Measurements from ENCODE around the gene UGDH.

UGDH gene

DNA sequence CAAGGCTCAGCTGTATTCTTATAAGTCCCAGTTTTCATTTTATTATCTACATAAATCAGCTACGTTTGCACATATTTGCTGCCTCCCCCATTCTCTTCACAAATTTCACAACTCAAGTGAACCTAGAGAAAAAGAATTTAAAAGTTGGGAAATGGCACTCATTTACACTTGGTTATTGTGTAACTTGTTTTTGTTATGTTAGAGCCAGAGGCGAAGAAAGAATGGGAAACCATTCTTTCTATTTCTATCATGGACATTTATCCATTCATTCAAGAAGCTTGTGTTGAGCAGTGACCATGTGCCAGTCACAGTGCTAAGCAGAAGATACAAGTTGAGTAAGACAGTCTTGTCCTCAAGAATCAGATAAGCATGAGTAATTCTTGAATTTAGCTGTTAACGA is 54.8 kb downstream of the UGDH start:
- TF ChIP-seq EZH2 (IDR thresholded peaks at IDR 0.05; ENCODE audit: borderline replicate concordance, low read length) = no peak
- TF ChIP-seq, protein P1, sequence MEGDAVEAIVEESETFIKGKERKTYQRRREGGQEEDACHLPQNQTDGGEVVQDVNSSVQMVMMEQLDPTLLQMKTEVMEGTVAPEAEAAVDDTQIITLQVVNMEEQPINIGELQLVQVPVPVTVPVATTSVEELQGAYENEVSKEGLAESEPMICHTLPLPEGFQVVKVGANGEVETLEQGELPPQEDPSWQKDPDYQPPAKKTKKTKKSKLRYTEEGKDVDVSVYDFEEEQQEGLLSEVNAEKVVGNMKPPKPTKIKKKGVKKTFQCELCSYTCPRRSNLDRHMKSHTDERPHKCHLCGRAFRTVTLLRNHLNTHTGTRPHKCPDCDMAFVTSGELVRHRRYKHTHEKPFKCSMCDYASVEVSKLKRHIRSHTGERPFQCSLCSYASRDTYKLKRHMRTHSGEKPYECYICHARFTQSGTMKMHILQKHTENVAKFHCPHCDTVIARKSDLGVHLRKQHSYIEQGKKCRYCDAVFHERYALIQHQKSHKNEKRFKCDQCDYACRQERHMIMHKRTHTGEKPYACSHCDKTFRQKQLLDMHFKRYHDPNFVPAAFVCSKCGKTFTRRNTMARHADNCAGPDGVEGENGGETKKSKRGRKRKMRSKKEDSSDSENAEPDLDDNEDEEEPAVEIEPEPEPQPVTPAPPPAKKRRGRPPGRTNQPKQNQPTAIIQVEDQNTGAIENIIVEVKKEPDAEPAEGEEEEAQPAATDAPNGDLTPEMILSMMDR (IDR thresholded peaks at IDR 0.05; ENCODE audit: low read length) = no peak
- H3K36me3 ChIP-seq (ENCODE audit: insufficient read depth, low read length) = peaks cover 30% of the 10 kb centered on the region
- no peaks in the 10 kb centered on the region for H3F3A ChIP-seq (ENCODE audit: insufficient read depth, low read length)
- peaks cover 8% of the 10 kb centered on the region for H3K4me1 ChIP-seq (ENCODE audit: insufficient read depth, low read length, severe bottlenecking)
- H3K27ac ChIP-seq (ENCODE audit: low read depth, low read length, poor library complexity, severe bottlenecking) = no peak overlapping the region
- H3K4me2 ChIP-seq (ENCODE audit: low read length) = no peak overlapping the region
- no peak overlapping the region for H3K4me3 ChIP-seq (ENCODE audit: low read depth, low read length, poor library complexity, severe bottlenecking)
- H3K9ac ChIP-seq (ENCODE audit: low read length) = no peak overlapping the region
- no peaks in the 10 kb centered on the region for H3K27me3 ChIP-seq (ENCODE audit: insufficient read depth, low read length)
- H3K9me2 ChIP-seq (ENCODE audit: low read depth, low read length) = no peaks in the 10 kb centered on the region
- H3K9me3 ChIP-seq (ENCODE audit: low read length) = no peaks in the 10 kb centered on the region
- no peaks in the 10 kb centered on the region for H4K20me1 ChIP-seq (ENCODE audit: insufficient read depth, low read length)
- no peaks in the 10 kb centered on the region for H3K79me2 ChIP-seq (ENCODE audit: insufficient read depth, low read length)
- no peak overlapping the region for H2AFZ ChIP-seq (ENCODE audit: low read length)

DNA sequence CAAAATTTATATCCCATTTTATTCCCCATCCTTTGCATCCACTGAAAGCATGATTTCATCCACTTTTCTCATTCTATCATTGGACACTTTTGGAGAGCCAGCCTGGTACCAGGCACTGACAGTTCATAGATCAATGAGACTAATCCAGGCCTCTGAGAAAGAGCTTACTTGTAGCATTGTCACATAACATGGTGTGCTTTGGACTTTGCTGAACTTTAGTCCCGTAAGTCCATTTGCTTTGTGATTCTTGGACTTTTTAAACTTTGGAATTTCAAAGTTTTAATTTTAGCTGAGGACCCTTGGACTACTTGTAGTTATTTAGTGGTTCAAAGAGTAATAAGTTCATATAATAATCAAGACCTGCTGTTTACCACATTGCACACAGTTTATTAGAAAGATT is 56.8 kb downstream of the UGDH start:
- Histone ChIP-seq H3K27ac (ENCODE audit: low read depth, low read length, poor library complexity, severe bottlenecking) (no peak overlapping the region), H3F3A (ENCODE audit: insufficient read depth, low read length) (no peaks in the 10 kb centered on the region), H3K4me3 (ENCODE audit: low read depth, low read length, poor library complexity, severe bottlenecking) (no peak overlapping the region), H3K9me2 (ENCODE audit: low read depth, low read length) (no peaks in the 10 kb centered on the region), H3K27me3 (ENCODE audit: insufficient read depth, low read length) (no peaks in the 10 kb centered on the region), H3K9ac (ENCODE audit: low read length) (no peak overlapping the region), H3K79me2 (ENCODE audit: insufficient read depth, low read length) (no peaks in the 10 kb centered on the region), H3K4me1 (ENCODE audit: insufficient read depth, low read length, severe bottlenecking) (peaks cover 8% of the 10 kb centered on the region), H3K4me2 (ENCODE audit: low read length) (no peak overlapping the region), H4K20me1 (ENCODE audit: insufficient read depth, low read length) (no peaks in the 10 kb centered on the region), H3K9me3 (ENCODE audit: low read length) (no peaks in the 10 kb centered on the region), H2AFZ (ENCODE audit: low read length) (no peak overlapping the region), H3K36me3 (ENCODE audit: insufficient read depth, low read length) (peaks cover 34% of the 10 kb centered on the region; the same call in 1 of the 2 replicates)
- TF ChIP-seq, protein P1 (IDR thresholded peaks at IDR 0.05; ENCODE audit: low read length) = no peak
- no peak for TF ChIP-seq EZH2 (IDR thresholded peaks at IDR 0.05; ENCODE audit: borderline replicate concordance, low read length)

DNA sequence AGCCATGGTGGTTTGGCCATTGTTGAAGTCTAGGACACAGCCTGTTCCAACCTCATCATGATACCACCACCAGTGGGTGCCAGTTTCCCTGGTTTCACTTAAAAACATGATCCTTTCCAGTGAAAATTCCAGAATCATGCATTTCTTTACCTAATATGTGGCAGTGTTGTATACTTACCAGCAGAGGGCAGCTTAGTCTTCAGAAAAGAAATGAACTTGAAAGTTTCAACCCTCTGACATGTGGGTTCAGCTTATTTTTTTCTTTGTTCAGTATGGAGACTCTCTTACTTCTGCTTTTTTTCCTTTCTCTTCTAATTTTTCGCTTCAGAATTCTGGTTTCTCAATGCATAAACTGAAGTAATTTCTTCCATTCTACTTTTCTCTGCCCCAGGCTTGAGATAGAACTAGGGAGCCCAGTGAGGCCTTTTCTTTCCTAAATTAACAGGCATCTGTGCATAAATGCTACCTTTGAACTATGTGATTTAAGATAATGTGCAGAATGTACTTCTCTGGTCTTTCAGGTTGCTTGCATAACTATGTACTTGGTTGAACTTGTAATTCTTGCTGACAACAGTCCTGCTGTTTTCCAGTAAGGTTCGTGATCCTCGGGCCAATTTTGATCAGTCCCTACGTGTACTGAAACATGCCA is 57.7 kb downstream of the UGDH start:
- H3K36me3 ChIP-seq (ENCODE audit: insufficient read depth, low read length) = peaks cover 43% of the 10 kb centered on the region; the same call in 1 of the 2 replicates
- H3K4me2 ChIP-seq (ENCODE audit: low read length) = no peak overlapping the region
- H3K4me3 ChIP-seq (ENCODE audit: low read depth, low read length, poor library complexity, severe bottlenecking) = no peak overlapping the region
- no peaks in the 10 kb centered on the region for H3K9me2 ChIP-seq (ENCODE audit: low read depth, low read length)
- no peaks in the 10 kb centered on the region for H3K79me2 ChIP-seq (ENCODE audit: insufficient read depth, low read length)
- peak overlapping the region; percentile 24 for H3K27ac ChIP-seq (ENCODE audit: low read depth, low read length, poor library complexity, severe bottlenecking)
- H3F3A ChIP-seq (ENCODE audit: insufficient read depth, low read length) = no peaks in the 10 kb centered on the region
- H2AFZ ChIP-seq (ENCODE audit: low read length) = no peak overlapping the region
- H3K27me3 ChIP-seq (ENCODE audit: insufficient read depth, low read length) = no peaks in the 10 kb centered on the region
- H3K9me3 ChIP-seq (ENCODE audit: low read length) = no peaks in the 10 kb centered on the region
- H4K20me1 ChIP-seq (ENCODE audit: insufficient read depth, low read length) = no peaks in the 10 kb centered on the region
- peaks cover 11% of the 10 kb centered on the region for H3K4me1 ChIP-seq (ENCODE audit: insufficient read depth, low read length, severe bottlenecking)
- TF ChIP-seq, protein P1 (IDR thresholded peaks at IDR 0.05; ENCODE audit: low read length) = peak; percentile 91
- no peak for TF ChIP-seq EZH2 (IDR thresholded peaks at IDR 0.05; ENCODE audit: borderline replicate concordance, low read length)
- peak overlapping the region; percentile 16; the same call in 1 of the 2 replicates for H3K9ac ChIP-seq (ENCODE audit: low read length)

Measured in OCI-LY1 (cell line).